HG02981 (cell line): ENCODE measurements around the gene CSRP1.
"Not testable (repeated sequence)": the region's sequence is repeated elsewhere in the genome, so short reads cannot be mapped to it uniquely, and the experiment has no call there.

Experiments used
- ATAC-seq: cut with Tn5 transposase; IDR thresholded peaks from one replicate; pipeline ENCODE4 v1.9.1; 2021; ENCODE audit warnings: mild to moderate bottlenecking, moderate library complexity; ENCODE audit not compliant: unreplicated experiment

Gene CSRP1

GRCh38 chr1:201506557-201507359 lies at the start of gene CSRP1:
Gene CSRP1, minus strand, starts transcription at chr1:201507123. Its CDS starts 10,820 bp downstream, at chr1:201496303.
- ATAC-seq: peak; percentile 92

- no peak for ATAC-seq
Measured at GRCh38 chr1:201555593-201555945, 48.6 kb upstream of the CSRP1 start.

GRCh38 chr1:201554789-201555592 lies 48.1 kb upstream of the CSRP1 start:
- no peak for ATAC-seq

- no peak for ATAC-seq
Measured at GRCh38 chr1:201554190-201554600, 47.3 kb upstream of the CSRP1 start.

GRCh38 chr1:201553496-201554189 lies 46.7 kb upstream of the CSRP1 start:
- no peak for ATAC-seq

GRCh38 chr1:201552941-201553351 lies 46.0 kb upstream of the CSRP1 start:
- no peak for ATAC-seq

GRCh38 chr1:201551877-201552731 lies 45.2 kb upstream of the CSRP1 start:
- ATAC-seq: no peak

- ATAC-seq: no peak
Measured at GRCh38 chr1:201551096-201551495, 44.2 kb upstream of the CSRP1 start.

- ATAC-seq: not testable (repeated sequence)
Measured at GRCh38 chr1:201549522-201549921, 42.6 kb upstream of the CSRP1 start.

GRCh38 chr1:201545851-201546492 lies 39.0 kb upstream of the CSRP1 start:
- ATAC-seq: no peak

- ATAC-seq: no peak
Measured at GRCh38 chr1:201544710-201545109, 37.8 kb upstream of the CSRP1 start.

GRCh38 chr1:201543871-201544642 lies 37.1 kb upstream of the CSRP1 start:
- no peak for ATAC-seq

- ATAC-seq: no peak
Measured at GRCh38 chr1:201542309-201543035, 35.5 kb upstream of the CSRP1 start.

GRCh38 chr1:201540846-201541735 lies 34.2 kb upstream of the CSRP1 start:
- ATAC-seq: no peak

GRCh38 chr1:201539561-201540431 lies 32.9 kb upstream of the CSRP1 start:
- ATAC-seq: no peak
